GM10248 (cell line): Measurements from ENCODE around the gene PAX3.

ENCODE experiments used
- CTCF ChIA-PET: fragments of 300-600 bp; sonication (Branson Sonifier 250); formaldehyde crosslinking; extraction: SDS; loops from one replicate; lab custom pipeline; 2021; ENCODE audit warnings: antibody characterized with exemption; lab: Yijun Ruan, JAX
- POLR2A ChIA-PET: fragments of 350-650 bp; sonication (Branson Sonifier 250); formaldehyde crosslinking; extraction: SDS; loops from one replicate; lab custom pipeline; 2020; ENCODE audit warnings: antibody characterized with exemption; lab: Yijun Ruan, JAX
- DNase-seq: peaks from one replicate; pipeline ENCODE4 v3.0.0; 2012; ENCODE audit errors: extremely low spot score
- TF ChIP-seq, protein P1 (sequence below): IDR thresholded peaks from 2 replicates; pipeline ENCODE4 v1.5.1; 2012; ENCODE audit warnings: mild to moderate bottlenecking, low read depth; ENCODE audit errors: extremely low read depth, missing control alignments, control extremely low read depth

Gene PAX3

DNA sequence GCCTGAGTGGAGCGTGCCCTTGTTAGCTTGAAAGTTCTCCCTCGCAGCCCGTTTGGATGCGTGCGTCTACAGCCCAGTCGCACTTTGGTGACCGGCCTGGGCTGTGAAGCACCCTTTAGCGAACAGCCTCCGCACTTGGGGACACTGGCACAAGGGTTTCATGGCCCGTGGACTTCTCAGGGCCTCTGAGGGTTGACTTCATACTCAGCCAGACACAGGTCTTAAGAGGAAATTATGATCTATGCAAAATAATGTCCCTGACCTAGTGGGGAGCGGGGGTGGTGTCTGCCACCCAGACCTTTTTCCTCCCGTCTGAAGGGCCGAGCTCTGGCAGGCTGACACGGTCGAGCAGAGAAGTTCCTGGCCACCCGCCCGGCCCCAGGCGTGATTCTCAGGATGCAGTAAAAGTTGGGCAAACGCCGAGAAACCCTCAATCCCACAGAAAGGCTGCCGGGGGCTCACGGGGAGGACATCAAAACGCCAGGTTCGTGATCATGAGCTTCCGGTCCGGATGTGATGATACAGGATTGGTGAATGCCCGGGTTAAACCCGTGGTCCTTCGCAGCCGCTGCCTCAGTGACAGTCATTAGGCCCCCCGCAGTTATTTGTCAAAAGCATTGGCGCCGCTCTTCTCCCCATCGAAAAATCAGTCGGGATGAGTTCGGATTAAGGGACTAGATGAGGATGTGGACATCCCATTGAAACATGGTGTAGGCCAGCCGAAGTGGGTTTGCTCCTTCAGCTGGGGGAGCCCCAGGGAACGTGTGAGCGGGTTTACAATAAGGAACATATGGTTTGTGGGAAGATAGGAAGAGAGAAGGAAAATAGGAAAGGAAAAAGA lies 3.6 kb upstream of the PAX3 start:
- TF ChIP-seq, protein P1, sequence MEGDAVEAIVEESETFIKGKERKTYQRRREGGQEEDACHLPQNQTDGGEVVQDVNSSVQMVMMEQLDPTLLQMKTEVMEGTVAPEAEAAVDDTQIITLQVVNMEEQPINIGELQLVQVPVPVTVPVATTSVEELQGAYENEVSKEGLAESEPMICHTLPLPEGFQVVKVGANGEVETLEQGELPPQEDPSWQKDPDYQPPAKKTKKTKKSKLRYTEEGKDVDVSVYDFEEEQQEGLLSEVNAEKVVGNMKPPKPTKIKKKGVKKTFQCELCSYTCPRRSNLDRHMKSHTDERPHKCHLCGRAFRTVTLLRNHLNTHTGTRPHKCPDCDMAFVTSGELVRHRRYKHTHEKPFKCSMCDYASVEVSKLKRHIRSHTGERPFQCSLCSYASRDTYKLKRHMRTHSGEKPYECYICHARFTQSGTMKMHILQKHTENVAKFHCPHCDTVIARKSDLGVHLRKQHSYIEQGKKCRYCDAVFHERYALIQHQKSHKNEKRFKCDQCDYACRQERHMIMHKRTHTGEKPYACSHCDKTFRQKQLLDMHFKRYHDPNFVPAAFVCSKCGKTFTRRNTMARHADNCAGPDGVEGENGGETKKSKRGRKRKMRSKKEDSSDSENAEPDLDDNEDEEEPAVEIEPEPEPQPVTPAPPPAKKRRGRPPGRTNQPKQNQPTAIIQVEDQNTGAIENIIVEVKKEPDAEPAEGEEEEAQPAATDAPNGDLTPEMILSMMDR: no peak
- DNase-seq: no peak
- ChIA-PET CTCF (interaction anchor here (1.0 to 2.1 kb wide), 4 partner anchors 10 to 259 kb away, joined by 3 to 6 read pairs (median 4); no protein-coding TSS in a partner anchor), POLR2A (no interaction called here)

DNA sequence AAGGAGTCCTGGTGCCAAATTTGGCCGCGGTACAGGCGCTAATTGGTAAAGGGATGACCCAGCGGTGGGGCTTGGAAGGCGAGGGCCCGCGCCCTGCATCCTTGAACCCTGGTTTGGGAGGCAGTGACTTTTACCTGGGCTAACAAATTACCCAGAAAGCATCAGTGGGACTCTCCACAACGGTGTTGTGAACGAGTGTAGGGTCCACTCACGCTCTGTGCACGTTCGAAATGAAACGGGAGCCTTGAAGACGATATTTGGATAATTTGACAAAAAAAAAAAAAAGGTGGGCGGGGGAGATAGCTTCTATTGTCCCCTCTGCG lies 3.0 kb upstream of the PAX3 start:
- DNase-seq: no peak
- CTCF ChIA-PET: interaction anchor here (1.0 to 1.7 kb wide), 2 partner anchors 10 to 16 kb away, joined by 3 to 6 read pairs; no protein-coding TSS in a partner anchor
- POLR2A ChIA-PET: no interaction called here
- TF ChIP-seq, protein P1: no peak

DNA sequence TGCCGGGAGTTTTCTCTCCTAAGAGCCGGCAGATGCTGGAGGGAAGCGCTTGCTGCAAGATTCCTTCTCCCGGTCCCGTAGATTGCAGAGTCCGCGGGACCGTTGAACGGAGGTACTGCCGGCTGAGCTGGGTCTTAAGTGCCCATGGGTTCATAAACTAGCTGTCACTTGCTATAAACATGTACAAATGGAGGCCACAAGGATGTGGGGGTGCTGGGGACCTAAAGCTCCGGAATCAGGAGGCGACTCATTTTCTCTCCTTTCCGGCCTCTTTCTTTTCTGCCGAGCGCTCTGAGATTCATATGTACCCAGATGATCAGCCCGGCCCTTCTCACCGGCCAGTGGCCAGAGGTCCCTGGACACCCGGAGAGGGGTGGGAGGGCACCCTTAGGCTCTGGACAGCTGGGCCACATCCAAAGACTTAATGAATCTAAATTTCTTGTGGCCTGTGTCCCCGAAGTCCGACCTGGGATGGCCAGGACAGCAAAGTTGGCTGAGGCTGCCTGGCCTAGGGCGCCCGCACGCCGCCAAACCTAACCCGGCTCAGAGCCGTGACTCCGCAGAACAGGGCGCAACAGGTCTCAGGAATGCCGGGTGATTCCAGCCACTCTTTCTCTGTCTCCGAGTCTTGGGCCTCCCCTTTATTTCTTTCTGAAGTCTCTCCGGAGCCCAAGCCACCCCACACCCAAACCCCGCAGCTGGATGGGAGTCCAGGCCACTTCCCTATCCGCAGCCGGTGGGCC lies 2.4 kb upstream of the PAX3 start:
- TF ChIP-seq, protein P1: no peak
- ChIA-PET POLR2A (no interaction called here), CTCF (interaction anchor here (0.9 to 1.7 kb wide), 3 partner anchors 9 to 94 kb away, joined by 3 to 6 read pairs (median 3); no protein-coding TSS in a partner anchor)
- DNase-seq: no peak

DNA sequence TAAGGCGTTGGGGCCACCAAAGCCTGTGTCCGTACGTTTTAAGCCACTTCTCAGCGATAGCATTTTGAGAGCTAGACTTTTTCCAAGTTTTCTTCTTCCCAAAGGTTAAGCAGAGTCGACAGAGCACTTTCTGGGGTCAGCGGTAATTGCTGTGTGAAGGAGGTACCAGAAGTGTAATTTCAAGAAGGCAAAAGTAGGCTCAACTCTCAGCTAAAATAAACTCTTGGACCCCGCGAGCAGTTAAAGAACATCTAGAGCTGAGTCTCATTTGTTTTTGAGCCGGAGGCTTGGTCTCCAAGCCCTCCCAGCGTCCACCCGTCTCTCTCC lies 1.9 kb upstream of the PAX3 start:
- TF ChIP-seq, protein P1: no peak
- POLR2A ChIA-PET: no interaction called here
- CTCF ChIA-PET: interaction anchor here (0.9 kb wide), 1 partner anchor 93 kb away, joined by 3 read pairs; no protein-coding TSS in a partner anchor
- no peak for DNase-seq

DNA sequence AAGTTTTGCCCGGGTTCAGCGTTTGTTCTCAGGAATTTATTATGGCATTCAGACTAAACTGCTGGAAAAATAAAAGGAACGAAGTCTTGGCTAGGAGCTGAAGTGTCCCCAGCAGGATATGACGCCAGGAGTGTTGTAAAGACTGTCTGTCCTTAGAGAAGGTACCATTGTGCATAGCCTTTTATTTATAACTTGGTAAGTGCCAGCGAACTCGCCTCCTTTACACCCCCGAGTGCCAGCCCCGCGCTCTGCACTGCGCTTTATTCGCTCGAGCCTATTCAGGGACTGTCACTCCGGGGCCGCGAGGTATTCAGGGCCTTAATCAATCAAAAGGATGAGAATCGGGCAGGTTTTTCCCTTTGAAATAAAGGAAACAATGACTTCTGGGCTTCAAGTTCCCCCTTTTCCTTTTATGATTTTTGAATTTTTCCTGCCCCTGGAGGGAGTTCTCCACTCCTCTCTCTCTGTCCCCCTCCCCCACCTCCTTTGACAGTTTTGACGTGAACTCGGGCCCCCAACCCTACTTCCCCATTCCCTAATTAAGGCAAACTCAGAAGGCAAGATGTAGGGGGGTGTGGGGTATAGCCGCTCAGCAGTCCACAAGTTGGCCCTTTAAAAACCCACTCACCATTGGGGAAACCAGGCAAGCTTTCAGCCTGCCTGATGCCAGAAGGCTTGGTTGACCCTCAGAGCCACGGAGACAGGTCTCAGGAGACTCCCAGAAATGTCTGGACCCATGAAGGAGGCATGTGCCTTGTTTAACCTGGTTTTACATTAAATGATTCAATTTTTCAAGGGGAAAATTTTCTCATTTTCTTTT lies 1.3 kb upstream of the PAX3 start:
- ChIA-PET POLR2A (no interaction called here), CTCF (interaction anchor here (1.1 kb wide), 1 partner anchor 18 kb away, joined by 5 read pairs; no protein-coding TSS in a partner anchor)
- DNase-seq: no peak
- TF ChIP-seq, protein P1: no peak

DNA sequence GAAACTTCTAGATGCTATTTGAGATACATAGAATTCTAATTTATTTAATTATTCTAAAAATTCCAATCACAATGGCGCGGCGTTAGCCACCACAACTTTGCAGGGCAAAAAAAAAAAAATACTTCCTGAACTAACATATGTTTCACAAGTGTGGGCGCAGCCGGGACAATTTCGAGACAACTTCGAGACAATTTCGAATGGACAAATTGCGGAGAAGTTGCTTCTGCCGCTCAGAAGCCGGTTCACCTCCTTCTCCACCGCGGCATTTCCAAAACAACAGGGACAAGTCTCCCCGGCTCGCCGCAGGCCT lies 842 bp downstream of the PAX3 start:
- DNase-seq: no peak
- ChIA-PET CTCF (no interaction called here), POLR2A (no interaction called here)
- TF ChIP-seq, protein P1: no peak
